HepG2 (cell line): ENCODE results near the gene TIGAR. TPM values are rescaled to one million over a fixed set of nuclear protein-coding genes. Genes with fewer than 3 reads are reported as not detected.

Source experiments
- AGO2 ChIP-seq: fragments of 200-400 bp; formaldehyde crosslinking; optimal IDR thresholded peaks from 2 replicates; pipeline ENCODE3; 2017; ENCODE audit warnings: mild to moderate bottlenecking, low read depth, low read length, moderate library complexity
- CEBPG ChIP-seq: IDR thresholded peaks from 2 replicates; pipeline ENCODE4 v1.6.1; 2016
- CENPX ChIP-seq: sonication (generic); formaldehyde crosslinking; IDR thresholded peaks from 2 replicates; pipeline ENCODE4 v1.9.0; 2021; ENCODE audit warnings: mild to moderate bottlenecking, missing genetic modification reagents, moderate library complexity
- GTF3A ChIP-seq: sonication (generic); formaldehyde crosslinking; conservative IDR thresholded peaks from 2 replicates; pipeline ENCODE4 v1.4.0; 2020; ENCODE audit warnings: mild to moderate bottlenecking, missing genetic modification reagents
- KAT7 ChIP-seq: IDR thresholded peaks from 2 replicates; pipeline ENCODE4 v1.6.1; 2018; ENCODE audit warnings: borderline replicate concordance, missing compliant biosample characterization
- KMT2A ChIP-seq: sonication (generic); formaldehyde crosslinking; IDR thresholded peaks from 2 replicates; pipeline ENCODE4 v1.4.0; 2020; ENCODE audit warnings: missing genetic modification reagents
- MXI1 ChIP-seq: IDR thresholded peaks from 3 replicates; pipeline ENCODE4 v1.6.1; 2012; ENCODE audit warnings: low read depth, low read length, inconsistent platforms, borderline replicate concordance
- NFYB ChIP-seq: sonication (generic); formaldehyde crosslinking; IDR thresholded peaks from 2 replicates; pipeline ENCODE4 v1.4.0; 2020; ENCODE audit warnings: missing genetic modification reagents
- TRIM24 ChIP-seq: sonication (generic); formaldehyde crosslinking; IDR thresholded peaks from 2 replicates; pipeline ENCODE4 v1.8.0; 2022; ENCODE audit warnings: mild to moderate bottlenecking, missing genetic modification reagents
- XBP1 ChIP-seq: sonication (generic); formaldehyde crosslinking; IDR thresholded peaks from 2 replicates; pipeline ENCODE4 v1.5.0; 2020; ENCODE audit warnings: missing genetic modification reagents
- ZBTB42 ChIP-seq: sonication (generic); formaldehyde crosslinking; IDR thresholded peaks from 2 replicates; pipeline ENCODE4 v1.5.0; 2020; ENCODE audit warnings: mild to moderate bottlenecking, missing genetic modification reagents
- ZMYM3 ChIP-seq: sonication (generic); formaldehyde crosslinking; IDR thresholded peaks from 2 replicates; pipeline ENCODE4 v1.5.1; 2020; ENCODE audit warnings: mild to moderate bottlenecking, missing genetic modification reagents
- ZNF18 ChIP-seq: sonication (generic); formaldehyde crosslinking; IDR thresholded peaks from 2 replicates; pipeline ENCODE4 v1.8.0; 2022; ENCODE audit warnings: mild to moderate bottlenecking, missing genetic modification reagents; ENCODE audit not compliant: insufficient replicate concordance
- ZNF263 ChIP-seq: sonication (generic); formaldehyde crosslinking; IDR thresholded peaks from 2 replicates; pipeline ENCODE4 v1.4.0; 2020; ENCODE audit warnings: missing genetic modification reagents
- ZNF274 ChIP-seq: sonication (generic); formaldehyde crosslinking; IDR thresholded peaks from 2 replicates; pipeline ENCODE4 v1.5.1; 2020; ENCODE audit warnings: mild to moderate bottlenecking, missing genetic modification reagents
- ZNF292 ChIP-seq: sonication (generic); formaldehyde crosslinking; IDR thresholded peaks from 2 replicates; pipeline ENCODE4 v1.8.1; 2022; ENCODE audit warnings: mild to moderate bottlenecking, low read depth, missing genetic modification reagents, borderline replicate concordance
- ZNF367 ChIP-seq: sonication (generic); formaldehyde crosslinking; IDR thresholded peaks from 2 replicates; pipeline ENCODE4 v1.4.0; 2020; ENCODE audit warnings: missing genetic modification reagents, borderline replicate concordance
- ZNF431 ChIP-seq: sonication (generic); formaldehyde crosslinking; IDR thresholded peaks from 2 replicates; pipeline ENCODE4 v1.9.0; 2022; ENCODE audit warnings: missing genetic modification reagents, low read depth, mild to moderate bottlenecking, borderline replicate concordance
- ZNF703 ChIP-seq: sonication (generic); formaldehyde crosslinking; IDR thresholded peaks from 2 replicates; pipeline ENCODE4 v1.5.1; 2020; ENCODE audit warnings: missing genetic modification reagents, mild to moderate bottlenecking, moderate library complexity, borderline replicate concordance
- ZNF788 ChIP-seq: sonication (generic); formaldehyde crosslinking; IDR thresholded peaks from 2 replicates; pipeline ENCODE4 v1.5.0; 2020; ENCODE audit warnings: mild to moderate bottlenecking, missing genetic modification reagents, borderline replicate concordance
- ZNF816 ChIP-seq: sonication (generic); formaldehyde crosslinking; IDR thresholded peaks from 2 replicates; pipeline ENCODE4 v1.8.0; 2022; ENCODE audit warnings: missing genetic modification reagents, mild to moderate bottlenecking, borderline replicate concordance
- polyA plus RNA-seq, 8 experiments: library from polyadenylated mRNA; depleted of rRNA in 3 of 8; stranded (reverse) in 7 of 8; unstranded in 1 of 8; fragments of >200 nt; fragmentation: Illumina TruSeq in 4 of 8; extraction: Trizol in 4 of 8; gene quantifications; 2 replicates each; pipeline versions ENCODE4 v1.2.1 to v1.2.3, GENCODE V29; 2011 to 2016; ENCODE audit warnings: low read depth in 4 of 8, missing spikeins in 1 of 8, mixed read lengths in 1 of 8; ENCODE audit not compliant: insufficient read depth in 1 of 8
- total RNA-seq, 5 experiments: library from RNA; depleted of rRNA; stranded (reverse); fragments of >200 nt; fragmentation: Illumina TruSeq; extraction: Trizol; gene quantifications; 2 replicates each; pipeline ENCODE4 v1.2.3, GENCODE V29; 2016; ENCODE audit warnings: low read depth in 1 of 5
- TF ChIP-seq, protein P1 (sequence below): sonication (generic); formaldehyde crosslinking; IDR thresholded peaks from 2 replicates; pipeline ENCODE4 v1.4.0; 2020; ENCODE audit warnings: missing genetic modification reagents; ENCODE audit errors: not compliant biosample characterization
- TF ChIP-seq, protein P2 (sequence below): sonication (generic); formaldehyde crosslinking; IDR thresholded peaks from 2 replicates; pipeline ENCODE4 v1.4.0; 2020; ENCODE audit warnings: missing genetic modification reagents
- TF ChIP-seq, protein P3 (sequence below): sonication (generic); formaldehyde crosslinking; IDR thresholded peaks from 2 replicates; pipeline ENCODE4 v1.5.0; 2020; ENCODE audit warnings: mild to moderate bottlenecking, missing genetic modification reagents

TIGAR gene
- total and polyA plus RNA-seq, 2 of the 13 experiments (the other 11 are each of a cell fraction or from before 2014, with no cell fraction given): 2.6 to 21.8 TPM

DNA sequence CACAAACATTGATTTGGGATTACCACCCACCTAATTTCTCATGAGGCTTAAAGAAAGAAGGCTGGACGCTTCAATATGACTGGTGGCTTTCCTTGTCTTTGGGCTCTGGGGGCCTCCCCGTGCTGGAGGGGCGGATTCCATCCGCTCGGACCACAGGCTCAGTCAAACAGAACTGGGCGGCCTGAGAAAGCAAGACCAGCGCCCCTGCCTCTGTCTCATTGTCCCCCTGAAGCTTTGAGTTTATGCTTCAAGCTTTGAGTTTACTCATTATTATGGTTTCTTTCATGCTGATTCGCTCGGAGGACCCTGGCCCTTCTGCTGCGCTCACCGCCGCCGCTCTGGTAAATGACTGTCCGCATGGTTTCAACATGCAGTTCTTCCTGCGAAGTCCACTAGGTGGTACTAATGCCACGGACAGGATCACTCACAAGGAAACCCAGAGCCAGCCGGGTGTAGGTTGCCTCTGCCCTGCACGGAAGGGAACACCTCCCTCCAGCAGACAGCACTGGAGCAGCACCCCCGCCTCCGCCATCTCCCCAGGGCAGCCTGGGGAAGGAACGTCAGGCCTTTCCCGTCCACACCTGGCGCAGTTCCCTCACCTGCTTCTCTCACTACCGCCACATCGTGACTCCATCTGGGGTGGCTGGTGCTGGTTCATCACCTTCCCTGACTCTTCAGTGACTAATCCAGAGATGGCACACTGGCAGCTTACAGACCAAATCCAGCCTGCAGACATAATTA is 13.2 kb upstream of the TIGAR start (continued):
- no peak for TF ChIP-seq TRIM24 (CRISPR knock-in tag)
- 0 out of 2 replicates have a peak, but pooled peaks have one; percentile 33 for TF ChIP-seq ZNF263 (CRISPR knock-in tag)
- peak; percentile 76; the same call in 1 of the 2 replicates for TF ChIP-seq KMT2A (CRISPR knock-in tag)
- no peak for TF ChIP-seq CENPX
- TF ChIP-seq ZNF367 (CRISPR knock-in tag): no peak
- no peak for TF ChIP-seq GTF3A
- TF ChIP-seq ZMYM3 (CRISPR knock-in tag): no peak; the same call in none of the 2 replicates
- TF ChIP-seq ZNF431 (CRISPR knock-in tag): no peak
- TF ChIP-seq ZNF18: no peak
- no peak for TF ChIP-seq ZNF274 (CRISPR knock-in tag)
- TF ChIP-seq ZBTB42 (CRISPR knock-in tag): no peak
- TF ChIP-seq ZNF816 (CRISPR knock-in tag): no peak
- TF ChIP-seq, protein P1, sequence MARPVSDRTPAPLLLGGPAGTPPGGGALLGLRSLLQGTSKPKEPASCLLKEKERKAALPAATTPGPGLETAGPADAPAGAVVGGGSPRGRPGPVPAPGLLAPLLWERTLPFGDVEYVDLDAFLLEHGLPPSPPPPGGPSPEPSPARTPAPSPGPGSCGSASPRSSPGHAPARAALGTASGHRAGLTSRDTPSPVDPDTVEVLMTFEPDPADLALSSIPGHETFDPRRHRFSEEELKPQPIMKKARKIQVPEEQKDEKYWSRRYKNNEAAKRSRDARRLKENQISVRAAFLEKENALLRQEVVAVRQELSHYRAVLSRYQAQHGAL: no peak
- no peak for TF ChIP-seq XBP1 (CRISPR knock-in tag)
- TF ChIP-seq, protein P2, sequence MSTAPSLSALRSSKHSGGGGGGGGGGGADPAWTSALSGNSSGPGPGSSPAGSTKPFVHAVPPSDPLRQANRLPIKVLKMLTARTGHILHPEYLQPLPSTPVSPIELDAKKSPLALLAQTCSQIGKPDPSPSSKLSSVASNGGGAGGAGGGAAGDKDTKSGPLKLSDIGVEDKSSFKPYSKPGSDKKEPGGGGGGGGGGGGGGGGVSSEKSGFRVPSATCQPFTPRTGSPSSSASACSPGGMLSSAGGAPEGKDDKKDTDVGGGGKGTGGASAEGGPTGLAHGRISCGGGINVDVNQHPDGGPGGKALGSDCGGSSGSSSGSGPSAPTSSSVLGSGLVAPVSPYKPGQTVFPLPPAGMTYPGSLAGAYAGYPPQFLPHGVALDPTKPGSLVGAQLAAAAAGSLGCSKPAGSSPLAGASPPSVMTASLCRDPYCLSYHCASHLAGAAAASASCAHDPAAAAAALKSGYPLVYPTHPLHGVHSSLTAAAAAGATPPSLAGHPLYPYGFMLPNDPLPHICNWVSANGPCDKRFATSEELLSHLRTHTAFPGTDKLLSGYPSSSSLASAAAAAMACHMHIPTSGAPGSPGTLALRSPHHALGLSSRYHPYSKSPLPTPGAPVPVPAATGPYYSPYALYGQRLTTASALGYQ (CRISPR knock-in tag): no peak
- TF ChIP-seq, protein P3, sequence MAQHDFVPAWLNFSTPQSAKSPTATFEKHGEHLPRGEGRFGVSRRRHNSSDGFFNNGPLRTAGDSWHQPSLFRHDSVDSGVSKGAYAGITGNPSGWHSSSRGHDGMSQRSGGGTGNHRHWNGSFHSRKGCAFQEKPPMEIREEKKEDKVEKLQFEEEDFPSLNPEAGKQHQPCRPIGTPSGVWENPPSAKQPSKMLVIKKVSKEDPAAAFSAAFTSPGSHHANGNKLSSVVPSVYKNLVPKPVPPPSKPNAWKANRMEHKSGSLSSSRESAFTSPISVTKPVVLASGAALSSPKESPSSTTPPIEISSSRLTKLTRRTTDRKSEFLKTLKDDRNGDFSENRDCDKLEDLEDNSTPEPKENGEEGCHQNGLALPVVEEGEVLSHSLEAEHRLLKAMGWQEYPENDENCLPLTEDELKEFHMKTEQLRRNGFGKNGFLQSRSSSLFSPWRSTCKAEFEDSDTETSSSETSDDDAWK: no peak
- TF ChIP-seq KAT7: no peak
- TF ChIP-seq AGO2: no peak
- no peak for TF ChIP-seq ZNF788 (CRISPR knock-in tag)
- peak; percentile 11; the same call in 1 of the 3 replicates for TF ChIP-seq MXI1
- no peak for TF ChIP-seq ZNF703
- TF ChIP-seq CEBPG: no peak
- peak; percentile 71 for TF ChIP-seq ZNF292 (CRISPR knock-in tag)
- no peak for TF ChIP-seq NFYB (CRISPR knock-in tag)
